ENCODE measurements around the gene HDAC3.
"Not testable (repeated sequence)": the region's sequence is repeated elsewhere in the genome, so short reads cannot be mapped to it uniquely, and the experiment has no call there.

Gene HDAC3

GRCh38 chr5:141633871-141634561 is 2.6 kb downstream of the HDAC3 start:
- DNase-seq, result peak; percentile 47

- DNase-seq, result no peak
Observed at GRCh38 chr5:141632650-141633049, 4.0 kb downstream of the HDAC3 start.

GRCh38 chr5:141630570-141631140 is 6.0 kb downstream of the HDAC3 start:
- no peak for DNase-seq

GRCh38 chr5:141628175-141628788 is 8.4 kb downstream of the HDAC3 start:
- no peak for DNase-seq

GRCh38 chr5:141623611-141624010 is 13.0 kb downstream of the HDAC3 start:
- DNase-seq, result no peak

- no peak for DNase-seq
Observed at GRCh38 chr5:141623186-141623585, 13.5 kb downstream of the HDAC3 start.

- DNase-seq, result peak; percentile 98
Observed at GRCh38 chr5:141618804-141619554, 17.7 kb downstream of the HDAC3 start, which contains the start of gene DIAPH1. Gene DIAPH1 (minus strand): TSS chr5:141619000. CDS start chr5:141618914, 86 bp downstream.

- DNase-seq, result peak; percentile 63
Observed at GRCh38 chr5:141618030-141618803, 18.4 kb downstream of the HDAC3 start.

- no peak for DNase-seq
Observed at GRCh38 chr5:141617682-141618029, 19.0 kb downstream of the HDAC3 start.

- DNase-seq, result no peak
Observed at GRCh38 chr5:141617128-141617527, 19.5 kb downstream of the HDAC3 start.

GRCh38 chr5:141615991-141616720 is 20.5 kb downstream of the HDAC3 start:
- no peak for DNase-seq

GRCh38 chr5:141613344-141613743 is 23.3 kb downstream of the HDAC3 start:
- DNase-seq, result no peak

GRCh38 chr5:141611289-141611688 is 25.4 kb downstream of the HDAC3 start:
- no peak for DNase-seq

- not testable (repeated sequence) for DNase-seq
Observed at GRCh38 chr5:141609921-141610320, 26.7 kb downstream of the HDAC3 start.

- no peak for DNase-seq
Observed at GRCh38 chr5:141609044-141609443, 27.6 kb downstream of the HDAC3 start.

GRCh38 chr5:141608557-141608956 is 28.1 kb downstream of the HDAC3 start:
- DNase-seq, result no peak

- no peak for DNase-seq
Observed at GRCh38 chr5:141608046-141608445, 28.6 kb downstream of the HDAC3 start.

- peak; percentile 93 for DNase-seq
Observed at GRCh38 chr5:141605523-141606277, 30.9 kb downstream of the HDAC3 start.

- DNase-seq, result peak; percentile 51
Observed at GRCh38 chr5:141603923-141604717, 32.5 kb downstream of the HDAC3 start.

- DNase-seq, result no peak
Observed at GRCh38 chr5:141602606-141603005, 34.0 kb downstream of the HDAC3 start.
